ENCODE data around the gene UNC5CL. TPM values are rescaled to one million over a fixed set of nuclear protein-coding genes. Genes with fewer than 3 reads are reported as not detected.

Gene UNC5CL
- total RNA-seq, 1 experiment from 2014 or later: 0.41 TPM

DNA sequence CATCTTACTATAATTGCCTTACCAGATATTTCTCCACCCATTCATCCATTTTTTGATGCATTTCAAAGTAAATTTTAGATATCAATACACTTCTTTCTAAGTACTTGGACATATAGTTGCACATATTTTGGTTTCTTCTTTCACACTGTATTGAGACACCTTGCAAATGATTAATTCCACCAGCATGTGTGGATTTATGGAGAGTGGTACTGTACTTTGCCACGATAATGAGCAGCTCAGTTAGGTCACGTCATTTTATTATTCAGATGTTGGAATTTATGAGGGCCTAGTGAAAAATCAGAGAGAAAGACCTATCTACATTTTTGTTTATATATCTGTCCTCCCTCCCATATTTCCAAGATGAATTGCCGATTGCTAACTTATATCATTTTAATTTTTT is 39.1 kb upstream of the UNC5CL start:
- H3K4me3 ChIP-seq (ENCODE audit: low read depth, low read length, poor library complexity, severe bottlenecking): no peak overlapping the region
- no peaks in the 10 kb centered on the region for H3K9me3 ChIP-seq (ENCODE audit: low read depth, low read length, poor library complexity, severe bottlenecking)
- TF ChIP-seq, protein P1, sequence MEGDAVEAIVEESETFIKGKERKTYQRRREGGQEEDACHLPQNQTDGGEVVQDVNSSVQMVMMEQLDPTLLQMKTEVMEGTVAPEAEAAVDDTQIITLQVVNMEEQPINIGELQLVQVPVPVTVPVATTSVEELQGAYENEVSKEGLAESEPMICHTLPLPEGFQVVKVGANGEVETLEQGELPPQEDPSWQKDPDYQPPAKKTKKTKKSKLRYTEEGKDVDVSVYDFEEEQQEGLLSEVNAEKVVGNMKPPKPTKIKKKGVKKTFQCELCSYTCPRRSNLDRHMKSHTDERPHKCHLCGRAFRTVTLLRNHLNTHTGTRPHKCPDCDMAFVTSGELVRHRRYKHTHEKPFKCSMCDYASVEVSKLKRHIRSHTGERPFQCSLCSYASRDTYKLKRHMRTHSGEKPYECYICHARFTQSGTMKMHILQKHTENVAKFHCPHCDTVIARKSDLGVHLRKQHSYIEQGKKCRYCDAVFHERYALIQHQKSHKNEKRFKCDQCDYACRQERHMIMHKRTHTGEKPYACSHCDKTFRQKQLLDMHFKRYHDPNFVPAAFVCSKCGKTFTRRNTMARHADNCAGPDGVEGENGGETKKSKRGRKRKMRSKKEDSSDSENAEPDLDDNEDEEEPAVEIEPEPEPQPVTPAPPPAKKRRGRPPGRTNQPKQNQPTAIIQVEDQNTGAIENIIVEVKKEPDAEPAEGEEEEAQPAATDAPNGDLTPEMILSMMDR (conservative IDR thresholded peaks at IDR 0.05; ENCODE audit: low read depth, low read length): no peak
- TF ChIP-seq EZH2 (IDR thresholded peaks at IDR 0.05; ENCODE audit: borderline replicate concordance, low read depth, low read length, poor library complexity, severe bottlenecking): no peak
- no peak for DNase-seq (ENCODE audit: low spot score)
- BruUV-seq (replicated peaks): no TSS peak
- no peak overlapping the region for H3K27ac ChIP-seq (ENCODE audit: low read depth, low read length, poor library complexity, severe bottlenecking)
- ChIA-PET POLR2A (ENCODE audit: low non-redundant PET) (no interaction called here), CTCF (no interaction called here)
- intact Hi-C loops (cut with micrococcal nuclease; ENCODE audit: unreplicated experiment): no loop called here
- H3K36me3 ChIP-seq (ENCODE audit: insufficient read depth, low read length, poor library complexity, severe bottlenecking): peaks cover 22% of the 10 kb centered on the region
- no peaks in the 10 kb centered on the region for H3K27me3 ChIP-seq (replicated peaks; ENCODE audit: insufficient read depth, low read depth, low read length, poor library complexity)
- H3K4me1 ChIP-seq (ENCODE audit: insufficient read depth, low read length, poor library complexity, severe bottlenecking): peaks cover 17% of the 10 kb centered on the region

DNA sequence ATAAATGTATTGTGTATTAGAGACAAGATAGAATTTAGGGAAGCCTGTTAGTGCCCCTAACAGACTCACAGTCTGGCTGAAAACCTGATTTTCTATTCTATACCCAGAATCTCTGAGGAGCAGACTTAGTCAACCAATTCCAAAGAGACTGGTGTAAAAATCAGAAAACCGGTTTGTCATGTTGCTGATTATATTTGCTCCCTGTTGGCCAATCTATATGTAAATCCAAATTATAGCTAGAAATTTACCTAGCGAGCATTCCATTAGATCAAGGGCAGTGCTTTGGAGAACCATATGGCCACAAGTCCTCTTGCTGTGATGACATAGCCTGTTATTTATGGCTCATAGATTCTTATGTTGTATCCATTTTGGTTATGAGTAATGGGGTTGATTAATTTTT is 38.5 kb upstream of the UNC5CL start:
- Histone ChIP-seq H3K36me3 (ENCODE audit: insufficient read depth, low read length, poor library complexity, severe bottlenecking) (peaks cover 22% of the 10 kb centered on the region), H3K27ac (ENCODE audit: low read depth, low read length, poor library complexity, severe bottlenecking) (no peak overlapping the region), H3K4me1 (ENCODE audit: insufficient read depth, low read length, poor library complexity, severe bottlenecking) (peaks cover 17% of the 10 kb centered on the region), H3K9me3 (ENCODE audit: low read depth, low read length, poor library complexity, severe bottlenecking) (no peaks in the 10 kb centered on the region), H3K27me3 (replicated peaks; ENCODE audit: insufficient read depth, low read depth, low read length, poor library complexity) (no peaks in the 10 kb centered on the region), H3K4me3 (ENCODE audit: low read depth, low read length, poor library complexity, severe bottlenecking) (no peak overlapping the region)
- intact Hi-C loops (cut with micrococcal nuclease; ENCODE audit: unreplicated experiment): no loop called here
- ChIA-PET POLR2A (ENCODE audit: low non-redundant PET) (no interaction called here), CTCF (no interaction called here)
- BruUV-seq (replicated peaks): no TSS peak
- TF ChIP-seq, protein P1 (conservative IDR thresholded peaks at IDR 0.05; ENCODE audit: low read depth, low read length): no peak
- no peak for TF ChIP-seq EZH2 (IDR thresholded peaks at IDR 0.05; ENCODE audit: borderline replicate concordance, low read depth, low read length, poor library complexity, severe bottlenecking)
- no peak for DNase-seq (ENCODE audit: low spot score)

DNA sequence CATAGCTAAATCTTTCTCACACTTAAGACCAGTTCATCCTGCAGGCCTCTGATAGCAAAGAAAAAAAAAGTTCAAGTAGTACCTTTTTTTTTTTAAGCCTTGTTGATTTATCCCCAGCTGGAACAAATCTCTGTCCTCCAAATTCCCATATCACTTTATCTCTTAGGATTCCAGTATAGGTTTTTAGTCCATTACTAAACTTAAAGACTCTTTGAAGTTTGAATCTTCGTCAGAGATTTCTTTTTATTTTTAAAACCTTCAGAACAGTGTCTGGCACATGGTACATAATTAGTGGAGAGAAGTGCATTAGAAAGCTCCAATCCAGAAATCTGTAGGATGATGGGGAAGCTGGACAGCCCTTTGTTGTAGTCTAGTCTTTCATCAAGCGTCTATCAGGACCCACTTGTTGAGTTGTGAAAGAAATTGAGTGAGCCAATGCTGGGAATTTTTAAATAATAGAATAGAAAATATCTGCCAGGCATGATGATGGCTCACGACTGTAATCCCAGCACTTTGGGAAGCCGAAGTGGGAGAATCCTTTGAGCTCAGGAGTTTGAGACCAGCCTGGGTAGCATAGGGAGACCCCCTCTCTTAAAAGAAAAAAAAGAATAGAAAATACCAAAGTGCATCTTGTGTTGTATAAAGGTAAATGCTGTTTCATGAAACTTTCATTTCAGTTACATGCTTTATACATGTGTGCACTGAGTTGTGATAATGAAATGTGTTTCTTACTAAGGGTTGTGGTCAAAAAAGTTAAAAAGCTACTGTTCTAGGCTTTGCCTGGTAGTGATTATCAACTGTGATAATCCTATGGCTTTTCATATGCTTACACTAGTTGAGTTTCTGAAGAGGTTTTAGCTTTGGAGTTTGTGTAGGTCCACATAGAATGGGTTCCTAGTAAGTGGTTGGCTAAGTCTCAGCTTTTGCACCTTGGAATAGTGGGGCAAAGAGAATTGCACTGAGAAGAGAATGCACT is 36.9 kb upstream of the UNC5CL start:
- Histone ChIP-seq H3K9me3 (ENCODE audit: low read depth, low read length, poor library complexity, severe bottlenecking) (no peaks in the 10 kb centered on the region), H3K36me3 (ENCODE audit: insufficient read depth, low read length, poor library complexity, severe bottlenecking) (peaks cover 21% of the 10 kb centered on the region), H3K4me1 (ENCODE audit: insufficient read depth, low read length, poor library complexity, severe bottlenecking) (peaks cover 21% of the 10 kb centered on the region), H3K27me3 (replicated peaks; ENCODE audit: insufficient read depth, low read depth, low read length, poor library complexity) (no peaks in the 10 kb centered on the region), H3K4me3 (ENCODE audit: low read depth, low read length, poor library complexity, severe bottlenecking) (no peak overlapping the region), H3K27ac (ENCODE audit: low read depth, low read length, poor library complexity, severe bottlenecking) (peak overlapping the region; percentile 14)
- DNase-seq (ENCODE audit: low spot score): no peak
- POLR2A ChIA-PET (ENCODE audit: low non-redundant PET): no interaction called here
- no TSS peak for BruUV-seq (replicated peaks)
- CTCF ChIA-PET: interaction anchor here (0.6 kb wide), 1 partner anchor 349 kb away, joined by 3 read pairs; no protein-coding TSS in a partner anchor
- TF ChIP-seq, protein P1 (conservative IDR thresholded peaks at IDR 0.05; ENCODE audit: low read depth, low read length): no peak
- TF ChIP-seq EZH2 (IDR thresholded peaks at IDR 0.05; ENCODE audit: borderline replicate concordance, low read depth, low read length, poor library complexity, severe bottlenecking): no peak
- intact Hi-C loops (cut with micrococcal nuclease; ENCODE audit: unreplicated experiment): no loop called here
